HG03280 (cell line): Measurements from ENCODE around the gene ZNRF2.

Experiments
- ATAC-seq: cut with Tn5 transposase; IDR thresholded peaks from one replicate; pipeline ENCODE4 v1.9.1; 2021; ENCODE audit warnings: mild to moderate bottlenecking, moderate library complexity; ENCODE audit not compliant: unreplicated experiment

ZNRF2 gene

GRCh38 chr7:30284298-30285066 lies at the start of gene ZNRF2:
Gene ZNRF2, plus strand, starts transcription at chr7:30284597. Its CDS starts 761 bp downstream, at chr7:30285358.
- peak; percentile 83 for ATAC-seq

GRCh38 chr7:30237271-30237695 lies 47.1 kb upstream of the ZNRF2 start:
- ATAC-seq, result no peak

- peak; percentile 70 for ATAC-seq
Observed at GRCh38 chr7:30238721-30239441, 45.5 kb upstream of the ZNRF2 start.

GRCh38 chr7:30240106-30240800 lies 44.1 kb upstream of the ZNRF2 start:
- no peak for ATAC-seq

- ATAC-seq, result no peak
Observed at GRCh38 chr7:30241767-30242166, 42.6 kb upstream of the ZNRF2 start.

GRCh38 chr7:30244340-30244739 lies 40.1 kb upstream of the ZNRF2 start:
- ATAC-seq, result no peak

- ATAC-seq, result no peak
Observed at GRCh38 chr7:30245913-30246312, 38.5 kb upstream of the ZNRF2 start.

GRCh38 chr7:30246392-30246791 lies 38.0 kb upstream of the ZNRF2 start:
- no peak for ATAC-seq

GRCh38 chr7:30247541-30248401 lies 36.6 kb upstream of the ZNRF2 start:
- ATAC-seq, result no peak

GRCh38 chr7:30249316-30249715 lies 35.1 kb upstream of the ZNRF2 start:
- no peak for ATAC-seq

GRCh38 chr7:30249986-30250774 lies 34.2 kb upstream of the ZNRF2 start:
- no peak for ATAC-seq

- no peak for ATAC-seq
Observed at GRCh38 chr7:30251708-30252329, 32.6 kb upstream of the ZNRF2 start.

- no peak for ATAC-seq
Observed at GRCh38 chr7:30252885-30253795, 31.3 kb upstream of the ZNRF2 start.

GRCh38 chr7:30253796-30254165 lies 30.6 kb upstream of the ZNRF2 start:
- ATAC-seq, result no peak

- ATAC-seq, result no peak
Observed at GRCh38 chr7:30254248-30254647, 30.1 kb upstream of the ZNRF2 start.

GRCh38 chr7:30254717-30255063 lies 29.7 kb upstream of the ZNRF2 start:
- no peak for ATAC-seq

- no peak for ATAC-seq
Observed at GRCh38 chr7:30255064-30255769, 29.2 kb upstream of the ZNRF2 start.

- ATAC-seq, result no peak
Observed at GRCh38 chr7:30256349-30256858, 28.0 kb upstream of the ZNRF2 start.
